Stimulated activated CD4-positive, alpha-beta T cell treated with anti-CD3 and anti-CD28 coated beads, Interleukin-12 subunit alpha, Interleukin-12 subunit beta, amount 100 ng/mL, for 48 hours (primary cell): ENCODE measurements around the gene MIEF2.
A peak's percentile ranks its signal among the peaks of the same experiment; 100 is the strongest.
"Not testable (repeated sequence)": the region's sequence is repeated elsewhere in the genome, so short reads cannot be mapped to it uniquely, and the experiment has no call there.

ENCODE experiments used
- DNase-seq, 3 donors: peaks; one replicate each; pipeline ENCODE4 v3.0.0-alpha.2; 2020; ENCODE audit warnings: low read depth in 2 of 3, low spot score in 1 of 3

Gene MIEF2

DNA sequence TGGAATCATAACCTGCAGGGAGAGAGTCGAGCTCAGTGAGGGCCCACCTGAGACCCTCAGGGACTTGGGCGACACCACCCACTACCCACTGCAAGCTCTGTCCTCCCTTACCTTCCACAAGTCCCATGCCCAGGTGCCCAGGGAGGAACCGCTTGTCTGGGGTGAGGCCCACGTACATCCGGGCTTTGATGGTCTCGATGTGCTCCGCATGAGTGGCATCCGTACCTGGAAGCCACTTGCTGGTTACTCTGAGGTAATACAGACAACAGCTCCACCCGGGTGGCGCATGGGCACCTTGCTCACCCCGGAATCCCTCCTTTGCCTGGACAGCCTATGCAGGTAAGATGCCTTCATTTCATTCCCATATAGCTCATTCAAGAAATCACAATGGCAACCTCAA is 24.8 kb downstream of the MIEF2 start:
- no peak for DNase-seq

DNA sequence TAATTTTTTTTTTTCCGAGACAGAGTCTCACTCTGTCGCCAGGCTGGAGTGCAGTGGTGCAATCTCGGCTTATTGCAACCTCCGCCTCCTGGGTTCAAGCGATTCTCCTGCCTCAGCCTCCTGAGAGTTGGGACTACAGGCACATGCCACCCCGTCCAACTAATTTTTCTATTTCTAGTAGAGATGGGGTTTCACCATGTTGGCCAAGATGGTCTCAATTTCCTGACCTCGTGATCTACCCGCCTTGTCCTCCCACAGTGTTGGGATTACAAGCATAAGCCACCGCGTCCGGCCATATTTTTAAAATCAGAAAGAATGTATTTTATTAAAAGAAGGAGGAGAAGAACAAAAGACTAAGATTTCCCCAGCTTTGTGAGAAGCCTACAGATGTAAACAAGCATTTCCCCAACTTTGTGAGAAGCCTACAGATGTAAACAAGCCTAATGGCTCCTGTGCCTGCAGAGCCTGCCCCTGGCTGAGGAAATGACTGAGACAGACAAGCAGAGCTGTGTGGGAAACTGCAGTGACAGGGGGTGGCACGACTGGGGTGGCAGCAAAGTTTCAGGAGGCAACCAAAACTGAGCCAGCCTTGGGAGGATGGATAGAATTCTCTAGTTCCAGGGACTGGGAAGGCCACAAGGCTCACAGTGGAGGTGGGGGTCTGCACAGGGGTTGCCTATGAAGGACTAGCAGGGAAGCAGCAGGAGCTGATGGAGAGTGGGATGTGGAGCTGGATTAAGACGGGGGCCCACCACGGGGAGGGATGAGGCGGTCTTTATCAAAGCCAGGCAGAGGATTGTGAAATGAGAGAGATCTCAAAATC is 31.5 kb downstream of the MIEF2 start:
- no peak for DNase-seq

DNA sequence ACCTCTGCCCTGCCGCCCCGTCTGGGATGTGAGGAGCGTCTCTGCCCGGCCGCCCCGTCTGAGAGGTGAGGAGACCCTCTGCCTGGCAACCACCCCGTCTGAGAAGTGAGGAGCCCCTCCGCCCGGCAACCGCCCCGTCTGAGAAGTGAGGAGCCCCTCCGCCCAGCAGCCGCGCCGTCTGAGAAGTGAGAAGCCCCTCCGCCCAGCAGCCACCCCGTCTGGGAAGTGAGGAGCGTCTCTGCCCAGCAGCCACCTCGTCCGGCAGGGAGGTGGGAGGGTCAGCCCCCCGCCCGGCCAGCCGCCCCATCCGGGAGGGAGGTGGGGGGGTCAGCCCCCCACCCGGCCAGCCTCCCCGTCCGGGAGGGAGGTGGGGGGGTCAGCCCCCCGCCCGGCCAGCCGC is 37.6 kb downstream of the MIEF2 start:
- not testable (repeated sequence) for DNase-seq

DNA sequence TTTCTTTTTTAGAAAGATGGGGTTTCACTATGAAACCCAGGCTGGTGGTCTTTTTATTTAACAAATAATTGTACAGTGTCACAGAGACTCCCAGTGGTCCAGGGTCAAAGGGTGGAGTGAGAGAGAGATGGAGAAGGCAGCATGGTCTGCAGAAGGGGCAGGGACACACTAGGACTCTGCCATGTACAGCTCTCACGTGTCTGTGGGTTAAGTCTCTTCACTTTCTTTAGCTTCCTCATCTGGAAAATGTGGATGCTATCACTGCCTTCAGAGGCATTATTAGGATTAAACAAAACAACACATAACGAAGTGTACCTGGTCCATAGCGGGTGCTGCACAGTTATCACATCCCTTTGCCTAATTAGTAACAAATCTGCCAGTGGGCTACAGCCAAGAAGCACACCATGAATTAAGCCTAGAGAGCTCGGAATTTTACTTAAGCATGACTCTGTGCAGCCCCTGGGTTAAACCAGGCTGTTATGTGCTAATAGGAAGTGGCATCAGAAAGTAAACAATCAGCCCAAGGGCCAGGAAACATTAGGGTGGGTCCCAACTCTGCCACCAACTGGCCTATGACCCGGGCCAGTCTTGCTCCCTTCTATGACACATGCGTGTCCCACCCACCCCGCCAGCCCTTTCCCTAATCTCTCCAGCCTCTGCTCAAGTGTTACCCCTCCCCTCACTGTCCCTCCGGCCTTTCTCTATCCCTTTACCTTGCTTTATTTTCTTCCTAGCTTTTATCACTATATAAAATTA is 40.4 kb downstream of the MIEF2 start:
- no peak for DNase-seq

DNA sequence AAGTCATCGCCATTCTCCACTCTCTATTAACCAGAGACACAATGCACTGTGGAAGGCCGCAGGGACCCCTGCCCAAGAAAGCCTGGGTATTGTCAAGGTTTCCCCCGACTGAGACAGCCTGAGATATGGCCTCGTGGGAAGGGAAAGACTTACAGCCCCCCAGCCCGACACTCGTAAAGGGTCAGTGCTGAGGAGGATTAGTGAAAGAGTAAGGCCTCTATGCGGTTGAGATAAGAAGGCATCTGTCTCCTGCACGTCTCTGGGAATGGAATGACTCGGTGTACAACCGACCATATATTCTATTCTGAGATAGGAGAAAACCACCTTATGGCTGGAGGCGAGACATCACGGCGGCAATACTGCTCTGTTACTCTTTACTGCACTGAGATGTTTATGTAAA is 42.7 kb downstream of the MIEF2 start:
- DNase-seq: not testable (repeated sequence)

DNA sequence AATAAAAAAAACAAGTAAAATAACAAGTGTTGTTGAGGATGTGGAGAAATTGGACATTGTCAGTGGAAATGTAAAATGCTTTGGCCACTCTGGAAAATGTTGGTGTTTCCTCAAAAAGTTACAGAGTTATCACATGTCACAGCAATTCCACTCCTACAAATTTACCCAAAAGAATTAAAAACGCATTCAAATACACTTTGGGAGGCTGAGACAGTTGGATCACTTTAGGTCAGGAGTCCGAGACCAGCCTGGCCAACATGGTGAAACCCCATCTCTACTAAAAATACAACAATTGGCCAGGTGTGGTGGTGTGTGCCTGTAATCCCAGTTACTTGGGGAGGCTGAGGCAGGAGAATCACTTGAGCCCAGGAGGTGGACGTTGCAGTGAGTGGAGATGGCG is 48.7 kb downstream of the MIEF2 start:
- DNase-seq: no peak

DNA sequence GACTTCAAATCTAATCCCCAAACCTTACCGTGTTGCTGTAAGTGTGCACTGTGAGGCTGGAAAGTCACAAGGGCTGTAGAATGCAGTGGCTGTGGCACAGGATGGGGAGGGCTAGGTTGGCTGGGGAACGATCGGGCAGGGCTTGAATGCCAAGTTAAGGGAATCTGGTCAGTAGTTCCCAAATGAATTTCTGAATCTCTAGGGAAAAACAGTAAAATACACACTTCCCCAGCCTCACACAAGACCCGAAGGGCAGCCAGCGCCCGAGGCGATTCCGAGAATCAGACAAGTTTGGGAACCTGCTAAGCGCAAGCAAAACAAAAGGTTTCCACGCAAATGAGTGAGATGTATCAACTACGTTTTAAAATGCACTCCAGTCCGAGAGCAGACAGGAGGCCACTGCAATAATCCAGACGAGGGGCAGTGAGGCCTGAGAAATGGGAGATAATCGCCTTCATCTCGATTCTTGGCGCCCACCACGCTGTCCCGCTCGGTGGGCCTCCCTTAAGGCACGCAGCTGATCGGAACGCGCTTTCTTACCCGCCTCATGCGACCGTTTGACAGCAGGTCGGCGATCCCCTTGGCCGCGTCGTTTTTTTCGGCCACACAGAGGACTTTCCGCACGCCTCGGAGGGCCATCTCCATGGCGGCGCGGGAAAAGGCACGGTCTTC is 53.7 kb downstream of the MIEF2 start:
- no peak for DNase-seq

DNA sequence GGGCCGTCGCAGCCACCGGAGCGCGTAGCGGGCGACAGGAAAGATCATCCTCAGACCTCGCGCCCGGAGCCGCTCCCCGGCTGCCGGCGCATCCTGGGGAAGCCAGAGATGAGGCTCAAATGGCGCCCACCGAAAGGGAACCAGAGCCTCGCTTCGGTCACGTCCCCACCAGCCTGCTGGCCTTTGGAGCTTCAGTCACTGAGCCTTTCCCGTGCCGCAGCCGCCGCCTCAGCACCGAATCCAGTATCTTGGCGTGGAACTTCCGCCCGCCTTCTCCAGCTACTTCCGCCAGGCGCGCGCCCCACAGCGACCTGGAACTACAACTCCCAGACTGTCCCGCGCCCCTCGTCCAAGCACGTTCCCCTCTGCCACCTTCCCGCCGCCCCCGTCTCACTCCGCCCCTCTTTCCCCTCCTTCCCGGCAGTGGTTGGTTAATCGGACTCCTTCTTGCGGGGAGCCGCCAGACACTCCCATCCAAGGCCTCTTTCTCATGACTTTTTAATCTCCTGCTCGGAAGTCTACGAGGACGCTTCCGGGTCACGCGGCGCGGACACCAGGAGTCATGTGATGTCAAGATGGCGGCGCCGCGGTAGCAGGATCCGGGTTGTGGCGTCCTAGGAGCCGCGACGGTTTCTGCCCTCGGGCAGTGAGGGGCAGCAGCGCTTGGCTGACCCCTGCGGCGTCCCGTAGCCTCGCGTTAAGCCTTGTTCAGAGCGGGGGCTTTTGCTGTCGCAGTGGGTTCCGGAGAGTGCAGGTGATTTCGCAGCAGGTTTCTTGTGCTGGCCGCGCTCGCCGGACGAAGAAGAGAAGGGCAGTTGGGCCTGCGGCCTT is 54.5 kb downstream of the MIEF2 start, which contains the start of the genes SMCR8 and TOP3A:
SMCR8 (plus strand) TSS at position 563 of the 831 bp plus-strand sequence. CDS start 497 bp downstream, outside the sequence.
TOP3A (minus strand) TSS at position 264 of the 831 bp plus-strand sequence; CDS start at position 48, 216 bp downstream.
- DNase-seq: peak; percentile 93 to 98 (median 96)

DNA sequence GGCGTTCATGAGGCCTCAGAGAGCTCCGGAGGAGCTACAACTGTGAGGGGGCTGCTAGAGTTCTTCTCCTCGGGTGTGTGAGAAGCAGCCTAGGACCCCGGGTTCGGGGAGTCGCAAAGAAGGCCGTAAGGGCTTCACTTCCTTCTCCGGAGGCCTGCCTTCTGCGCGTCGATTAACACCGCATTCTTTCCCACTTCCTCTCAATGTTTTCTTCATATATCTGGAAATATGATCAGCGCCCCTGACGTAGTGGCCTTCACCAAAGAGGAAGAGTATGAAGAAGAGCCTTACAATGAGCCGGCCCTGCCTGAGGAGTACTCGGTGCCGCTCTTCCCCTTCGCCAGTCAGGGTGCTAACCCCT is 55.1 kb downstream of the MIEF2 start:
- DNase-seq: no peak

DNA sequence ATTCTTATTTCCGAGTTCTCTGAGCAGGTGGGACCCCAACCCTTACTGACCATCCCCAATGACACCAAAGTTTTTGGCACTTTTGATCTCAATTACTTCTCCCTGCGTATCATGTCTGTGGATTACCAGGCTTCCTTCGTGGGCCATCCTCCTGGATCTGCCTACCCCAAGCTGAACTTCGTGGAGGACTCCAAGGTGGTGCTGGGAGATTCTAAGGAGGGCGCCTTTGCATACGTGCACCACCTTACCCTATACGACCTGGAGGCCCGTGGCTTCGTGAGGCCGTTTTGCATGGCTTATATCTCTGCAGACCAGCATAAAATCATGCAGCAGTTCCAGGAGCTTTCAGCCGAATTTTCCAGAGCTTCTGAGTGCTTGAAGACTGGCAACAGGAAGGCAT is 55.5 kb downstream of the MIEF2 start:
- no peak for DNase-seq
